ENCODE data around the gene ENOPH1.

Gene ENOPH1

GRCh38 chr4:82508806-82509428 lies 78.5 kb downstream of the ENOPH1 start:
- DNase-seq (ENCODE audit: low read depth in 2 of 2), result no peak

GRCh38 chr4:82510216-82510615 lies 79.8 kb downstream of the ENOPH1 start:
- no peak for DNase-seq (ENCODE audit: low read depth in 2 of 2)
